HCT116 (cell line): ENCODE results near the gene SDF4. TPM values are rescaled to one million over a fixed set of nuclear protein-coding genes. Genes with fewer than 3 reads are reported as not detected.

ENCODE experiments used
- ATAC-seq: fragments of 200-7000 bp; cut with Tn5 transposase; 2 replicates; pipeline ENCODE4 v1.9.1; 2020; ENCODE audit warnings: mild to moderate bottlenecking, moderate library complexity
- BruUV-seq: library from RNA; stranded (reverse); fragments of 400-500 nt; replicated peaks from 2 replicates; lab custom pipeline; 2021; lab: Mats Ljungman, UMichigan
- CTCF ChIA-PET: fragments of 300-600 bp; sonication (Branson Sonifier 250); formaldehyde crosslinking; loops from one replicate; lab custom pipeline; 2021; ENCODE audit warnings: antibody characterized with exemption; lab: Charles Lee
- POLR2A ChIA-PET: fragments of 300-600, 350-600 bp; sonication (Branson Sonifier 250); formaldehyde crosslinking; loops from one replicate; lab custom pipeline; 2021; ENCODE audit warnings: antibody characterized with exemption; lab: Charles Lee
- RAD21 ChIA-PET, 2 experiments: fragments of 300-600 bp; sonication (Branson Sonifier 250); formaldehyde crosslinking; loops; one replicate each; lab custom pipeline; 2023; ENCODE audit warnings: low total read pairs in 2 of 2; ENCODE audit not compliant: uncharacterized antibody in 2 of 2, unreplicated experiment in 2 of 2, low non-redundant PET in 1 of 2; lab: Charles Lee
- DNase-seq: peaks from one replicate; pipeline ENCODE4 v3.0.0-alpha.2; 2010; ENCODE audit warnings: low read depth, low spot score
- H2AFZ ChIP-seq: fragments of 200-600 bp; shearing (Covaris generic), sonication (generic); 2 replicates; pipeline ENCODE4 v1.6.1; 2017; ENCODE audit warnings: low read depth, mixed run types, mixed read lengths, antibody characterized with exemption, low read length; ENCODE audit not compliant: poor library complexity, severe bottlenecking
- H3K27ac ChIP-seq: 2 replicates; pipeline ENCODE4 v1.5.1; 2012; ENCODE audit warnings: low read depth, low read length
- H3K27me3 ChIP-seq: fragments of 200-600 bp; sonication (generic); 2 replicates; pipeline ENCODE4 v1.6.1; 2016; ENCODE audit warnings: mixed run types, low read length, mixed read lengths; ENCODE audit not compliant: insufficient read depth
- H3K36me3 ChIP-seq, 2 experiments: fragments of 200-500 bp in 1 of 2; fragments of 200-600 bp in 1 of 2; sonication (Bioruptor generic) in 1 of 2; sonication (generic) in 1 of 2; 2 replicates each; pipeline versions ENCODE4 v1.5.1 to v1.6.1; 2014 to 2016; ENCODE audit warnings: low read length in 2 of 2, inconsistent platforms in 1 of 2, mixed read lengths in 1 of 2, mixed run types in 1 of 2; ENCODE audit not compliant: insufficient read depth in 2 of 2, control insufficient read depth in 1 of 2
- H3K4me1 ChIP-seq, 2 experiments: fragments of 200-600 bp in 1 of 2; sonication (generic) in 1 of 2; 2 replicates each; pipeline versions ENCODE4 v1.5.1 to v1.6.1; 2012 to 2017; ENCODE audit warnings: low read length in 2 of 2, inconsistent platforms in 1 of 2, mild to moderate bottlenecking in 1 of 2, mixed read lengths in 1 of 2, mixed run types in 1 of 2, moderate library complexity in 1 of 2; ENCODE audit not compliant: insufficient read depth in 2 of 2, control insufficient read depth in 1 of 2
- H3K4me2 ChIP-seq: fragments of 200-600 bp; sonication (generic); 2 replicates; pipeline ENCODE4 v1.6.1; 2017; ENCODE audit warnings: mixed run types, low read length, mixed read lengths
- H3K4me3 ChIP-seq, 2 experiments: fragments of 200-600 bp in 1 of 2; sonication (generic) in 1 of 2; replicated peaks in 1 of 2; 2 replicates each; pipeline ENCODE4 v1.5.1; 2011 to 2016; ENCODE audit warnings: low read length in 2 of 2, control low read depth in 1 of 2, low read depth in 1 of 2, mild to moderate bottlenecking in 1 of 2, mixed read lengths in 1 of 2, mixed run types in 1 of 2
- H3K79me2 ChIP-seq: fragments of 200-600 bp; sonication (generic); 2 replicates; pipeline ENCODE4 v1.6.1; 2017; ENCODE audit warnings: mild to moderate bottlenecking, mixed run types, low read length, moderate library complexity, mixed read lengths; ENCODE audit not compliant: insufficient read depth
- H3K9ac ChIP-seq: fragments of 200-600 bp; sonication (generic); 2 replicates; pipeline ENCODE4 v1.6.1; 2016; ENCODE audit warnings: low read length, mixed read lengths
- H3K9me2 ChIP-seq: fragments of 200-600 bp; sonication (generic), shearing (Covaris generic); 2 replicates; pipeline ENCODE4 v1.6.1; 2017; ENCODE audit warnings: mixed run types, mild to moderate bottlenecking, moderate library complexity; ENCODE audit not compliant: insufficient read depth
- H3K9me3 ChIP-seq, 2 experiments: fragments of 200-500 bp in 1 of 2; fragments of 200-600 bp in 1 of 2; sonication (Bioruptor generic) in 1 of 2; sonication (generic) in 1 of 2; 2 replicates each; pipeline ENCODE4 v1.6.1; 2014 to 2017; ENCODE audit warnings: low read length in 2 of 2, mixed read lengths in 2 of 2, inconsistent platforms in 1 of 2, low read depth in 1 of 2, mild to moderate bottlenecking in 1 of 2, mixed run types in 1 of 2, moderate library complexity in 1 of 2; ENCODE audit not compliant: control insufficient read depth in 1 of 2, insufficient read depth in 1 of 2
- H4K20me1 ChIP-seq: fragments of 200-600 bp; sonication (generic), shearing (Covaris generic); 2 replicates; pipeline ENCODE4 v1.6.1; 2017; ENCODE audit warnings: mixed run types, mild to moderate bottlenecking, moderate library complexity; ENCODE audit not compliant: insufficient read depth
- ELF1 ChIP-seq: IDR thresholded peaks from 2 replicates; pipeline ENCODE4 v1.6.1; 2012; ENCODE audit warnings: low read depth, borderline replicate concordance
- EZH2phosphoT487 ChIP-seq: fragments of 200-600 bp; IDR thresholded peaks from 2 replicates; pipeline ENCODE4 v1.6.1; 2018; ENCODE audit warnings: antibody characterized with exemption, borderline replicate concordance
- POLR2AphosphoS5 ChIP-seq: IDR thresholded peaks from 2 replicates; pipeline ENCODE4 v1.6.1; 2011; ENCODE audit warnings: mild to moderate bottlenecking, low read depth, low read length, moderate library complexity
- SRF ChIP-seq: IDR thresholded peaks from 2 replicates; pipeline ENCODE4 v1.6.1; 2012; ENCODE audit warnings: low read depth
- ZBTB33 ChIP-seq: IDR thresholded peaks from 2 replicates; pipeline ENCODE4 v1.6.1; 2011; ENCODE audit warnings: mild to moderate bottlenecking, low read length, moderate library complexity; ENCODE audit not compliant: insufficient replicate concordance; ENCODE audit errors: extremely low read depth
- ZNF274 ChIP-seq: fragments of 200-500 bp; sonication (Bioruptor generic); IDR thresholded peaks from 2 replicates; pipeline ENCODE4 v1.6.1; 2014; ENCODE audit warnings: mild to moderate bottlenecking, low read depth, low read length, inconsistent platforms
- intact Hi-C: fragments of 100-400 bp; cut with micrococcal nuclease; formaldehyde crosslinking; loops from 2 replicates; pipeline ENCODE4 v1.10.0; 2022
- total RNA-seq: library from RNA; stranded (reverse); gene quantifications from one replicate; pipeline ENCODE4 v1.2.1, GENCODE V29; 2021; ENCODE audit not compliant: unreplicated experiment
- TF ChIP-seq, protein P1 (sequence below): IDR thresholded peaks from 2 replicates; pipeline ENCODE4 v1.6.1; 2012

Gene SDF4
- total RNA-seq, 1 experiment from 2014 or later: 133 TPM

GRCh38 chr1:1215881-1216605 is 15.8 kb downstream of the SDF4 start:
- ChIA-PET CTCF (no interaction called here), POLR2A (no interaction called here)
- ATAC-seq: no peak; the same call in 1 of the 2 replicates

GRCh38 chr1:1215080-1215676 is 16.6 kb downstream of the SDF4 start:
- ChIA-PET RAD21 (no interaction called here), CTCF (no interaction called here), POLR2A (no interaction called here)
- Histone ChIP-seq H3K9me3 (no peaks in the 10 kb centered on the region), H3K9ac (no peak overlapping the region), H2AFZ (no peak overlapping the region), H3K27me3 (no peaks in the 10 kb centered on the region), H3K36me3 (peaks cover 2 to 16% of the 10 kb centered on the region in 2 experiments; a peak in 2 of 4 replicates), H3K79me2 (no peaks in the 10 kb centered on the region), H3K9me2 (no peaks in the 10 kb centered on the region), H3K4me1 (peaks cover 0 to 7% of the 10 kb centered on the region in 2 experiments; a peak in 2 of 4 replicates), H4K20me1 (no peaks in the 10 kb centered on the region), H3K27ac (no peak overlapping the region), H3K4me2 (no peak overlapping the region), H3K4me3 (no peak overlapping the region)
- intact Hi-C loops: no loop called here
- TF ChIP-seq POLR2AphosphoS5 (no peak), ZNF274 (no peak), ZBTB33 (no peak), ELF1 (no peak)
- TF ChIP-seq, protein P1, sequence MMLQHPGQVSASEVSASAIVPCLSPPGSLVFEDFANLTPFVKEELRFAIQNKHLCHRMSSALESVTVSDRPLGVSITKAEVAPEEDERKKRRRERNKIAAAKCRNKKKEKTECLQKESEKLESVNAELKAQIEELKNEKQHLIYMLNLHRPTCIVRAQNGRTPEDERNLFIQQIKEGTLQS: no peak
- no peak for DNase-seq
- no TSS peak for BruUV-seq
- ATAC-seq: no peak

More at GRCh38 chr1:1215881-1216605, 15.8 kb downstream of the SDF4 start:
- peaks cover 5 to 16% of the 10 kb centered on the region in 2 experiments; a peak in 2 of 4 replicates for H3K36me3 ChIP-seq
- intact Hi-C loops: no loop called here
- H3K27me3 ChIP-seq: no peaks in the 10 kb centered on the region
- DNase-seq: no peak
- no peak overlapping the region; the same call in 1 of the 2 replicates for H3K27ac ChIP-seq
- no peak overlapping the region for H3K4me3 ChIP-seq
- H3K9ac ChIP-seq: no peak overlapping the region
- BruUV-seq: no TSS peak
- H3K4me2 ChIP-seq: no peak overlapping the region
- TF ChIP-seq EZH2phosphoT487: no peak
- no peak for TF ChIP-seq SRF
- H3K79me2 ChIP-seq: no peaks in the 10 kb centered on the region
- H2AFZ ChIP-seq: no peak overlapping the region
- no peaks in the 10 kb centered on the region for H3K9me2 ChIP-seq
- H3K9me3 ChIP-seq: no peaks in the 10 kb centered on the region
- RAD21 ChIA-PET: no interaction called here
- H3K4me1 ChIP-seq: peaks cover 0 to 7% of the 10 kb centered on the region in 2 experiments; a peak in 2 of 4 replicates
- no peaks in the 10 kb centered on the region for H4K20me1 ChIP-seq
